HG02642 (cell line): ENCODE data around the gene SIL1.
"Not testable (repeated sequence)": the region's sequence is repeated elsewhere in the genome, so short reads cannot be mapped to it uniquely, and the experiment has no call there.

Experiments
- ATAC-seq: cut with Tn5 transposase; IDR thresholded peaks from one replicate; pipeline ENCODE4 v1.9.1; 2021; ENCODE audit warnings: mild to moderate bottlenecking; ENCODE audit not compliant: unreplicated experiment, poor library complexity

Gene SIL1

DNA sequence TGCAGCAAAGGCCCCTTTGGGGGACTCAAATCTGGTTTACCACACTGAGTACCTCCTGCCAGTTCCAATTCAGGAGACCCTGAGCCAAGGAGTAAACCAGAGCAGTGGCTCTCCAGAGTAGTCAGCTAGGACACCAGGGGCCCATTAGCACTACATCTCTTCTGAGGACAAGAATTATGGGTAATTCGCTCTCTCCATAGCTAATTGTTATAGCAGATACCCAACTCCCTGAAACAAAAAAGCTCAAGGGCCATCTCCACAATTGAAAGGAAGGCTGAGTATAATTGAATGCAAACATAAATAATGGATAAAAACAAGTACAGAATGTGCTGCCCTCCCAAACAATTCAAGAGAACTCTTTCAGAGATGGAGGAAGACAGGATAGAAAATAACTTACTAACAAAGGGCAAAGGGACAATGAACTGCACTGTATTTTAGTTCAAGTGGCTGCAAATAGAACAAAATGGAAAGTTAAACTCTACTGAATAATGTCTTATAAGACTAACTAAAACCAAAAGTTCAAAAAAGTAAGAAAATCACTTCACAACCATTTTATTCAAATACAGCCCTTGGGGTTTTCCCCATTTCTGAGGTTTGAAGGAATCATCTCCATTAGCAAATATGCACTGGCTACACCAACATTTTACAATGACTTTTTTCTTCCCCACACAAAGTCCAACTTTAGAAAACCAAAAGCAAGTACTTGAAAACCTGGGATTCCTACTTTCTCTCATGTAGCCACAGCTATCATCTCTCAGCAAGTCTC is 118.8 kb downstream of the SIL1 start:
- ATAC-seq: no peak

DNA sequence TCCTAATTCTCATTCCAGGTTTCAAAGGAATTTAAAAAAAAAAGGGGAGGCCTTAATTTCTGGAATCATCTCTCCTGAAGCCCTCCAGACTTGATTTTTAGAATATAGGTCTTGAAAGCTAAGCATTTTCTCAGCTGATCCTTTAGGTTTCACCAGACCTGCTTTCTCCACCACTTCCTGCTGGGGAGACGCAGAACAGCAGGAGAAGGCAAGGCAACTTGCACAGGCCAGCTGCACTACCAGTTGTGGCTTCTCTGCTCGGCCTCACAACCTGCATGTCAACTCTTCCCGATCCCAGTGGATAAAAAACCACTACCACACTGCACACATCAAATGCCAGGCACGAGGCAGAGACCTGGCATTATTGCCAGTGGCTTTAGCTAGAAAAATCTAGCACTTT is 119.8 kb downstream of the SIL1 start:
- no peak for ATAC-seq

DNA sequence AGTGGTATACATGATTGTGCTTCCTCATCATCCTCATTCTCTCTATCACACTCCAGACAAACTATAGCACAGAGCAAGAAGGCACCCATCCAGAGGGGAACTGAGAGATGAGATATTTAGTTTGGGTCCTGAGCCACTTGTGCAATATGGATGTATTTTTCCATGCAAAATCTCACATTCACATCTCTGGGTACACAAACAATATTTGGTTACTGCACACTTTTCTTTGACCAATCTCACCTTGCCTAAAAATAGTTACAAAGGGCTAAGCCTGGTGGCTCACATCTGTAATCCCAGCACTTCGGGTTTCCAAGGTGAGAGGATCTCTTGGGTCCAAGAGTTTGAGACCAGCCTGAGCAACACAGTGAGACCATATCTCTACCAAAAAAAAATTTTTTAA is 120.3 kb downstream of the SIL1 start:
- no peak for ATAC-seq

DNA sequence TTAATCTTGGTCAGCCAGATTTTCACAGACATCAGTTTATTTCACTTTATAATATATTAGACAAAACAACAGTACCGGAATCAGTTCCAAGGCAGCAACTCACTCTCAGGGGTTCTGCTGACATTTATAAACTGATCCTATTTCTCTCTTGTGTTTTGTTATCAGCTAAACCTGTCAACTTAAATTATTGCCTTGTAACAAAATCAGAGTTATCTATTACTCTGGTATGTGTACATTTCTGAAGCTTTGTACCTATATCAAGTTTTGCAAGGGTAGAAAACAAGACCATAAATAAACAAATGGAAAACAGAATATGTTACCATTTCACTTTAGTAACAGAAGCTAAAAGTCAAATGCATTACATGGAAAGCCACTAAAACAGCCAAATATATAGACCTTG is 122.1 kb downstream of the SIL1 start:
- ATAC-seq: no peak

- ATAC-seq: no peak
Measured at GRCh38 chr5:139075066-139076050, 122.8 kb downstream of the SIL1 start.

DNA sequence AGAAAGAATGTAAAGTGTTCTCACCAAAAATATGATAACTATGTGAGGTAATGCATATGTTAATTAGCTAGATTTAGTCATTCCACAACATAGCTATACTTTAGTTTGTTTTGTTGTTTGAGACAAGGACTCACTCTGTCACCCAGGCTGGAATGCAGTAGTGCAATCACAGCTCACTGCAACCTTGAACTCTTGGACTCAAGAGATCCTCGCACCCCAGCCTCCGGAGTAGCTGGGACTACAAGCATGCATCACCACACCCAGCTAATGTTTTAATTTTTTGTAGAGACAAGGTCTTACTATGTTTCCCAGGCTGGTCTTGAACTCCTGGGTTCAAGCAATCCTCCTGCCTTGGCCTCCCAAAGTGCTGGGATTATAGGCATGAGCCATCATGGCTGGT is 124.2 kb downstream of the SIL1 start:
- not testable (repeated sequence) for ATAC-seq

GRCh38 chr5:139068494-139069151 is 129.5 kb downstream of the SIL1 start:
- ATAC-seq: no peak

GRCh38 chr5:139068060-139068459 is 130.1 kb downstream of the SIL1 start:
- ATAC-seq: no peak

DNA sequence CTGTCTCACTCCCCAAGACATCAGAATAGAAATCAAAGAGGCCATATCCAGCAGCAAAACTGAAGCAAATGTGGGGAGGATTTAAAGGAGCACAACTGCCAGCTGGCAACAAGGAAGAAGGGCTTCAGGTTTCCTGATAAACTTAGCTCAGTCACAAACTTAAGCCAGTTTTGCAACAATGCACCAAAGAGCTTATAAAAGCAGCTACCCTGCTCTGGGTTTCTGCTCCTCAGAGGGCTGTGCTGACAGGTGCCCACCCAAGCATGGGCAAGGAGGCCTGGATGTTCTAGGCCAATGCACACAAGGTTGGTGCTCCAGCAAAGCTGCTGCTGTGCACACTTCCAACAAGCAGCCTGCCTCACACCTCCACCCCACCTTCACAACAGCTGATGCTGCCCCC is 132.9 kb downstream of the SIL1 start:
- no peak for ATAC-seq

- no peak for ATAC-seq
Measured at GRCh38 chr5:139064613-139065012, 133.6 kb downstream of the SIL1 start.

DNA sequence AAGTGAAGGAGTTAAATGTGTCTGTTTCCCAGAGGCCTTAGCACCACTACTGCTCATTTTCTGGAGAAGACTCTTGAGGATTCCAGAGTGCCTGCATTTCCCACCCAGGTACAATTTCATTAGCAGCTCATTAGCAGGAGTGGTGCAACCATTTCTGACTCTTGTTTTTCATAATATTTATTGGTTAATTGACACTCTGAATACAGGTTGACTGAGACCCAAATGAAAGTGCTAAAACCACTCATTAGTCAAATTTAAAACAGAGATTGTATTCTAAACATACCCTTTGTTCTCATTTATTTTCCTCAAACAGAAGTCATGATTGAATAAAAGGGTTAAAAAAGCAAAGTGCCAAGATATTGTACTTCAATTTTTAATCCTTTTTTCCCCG is 134.5 kb downstream of the SIL1 start:
- no peak for ATAC-seq

- ATAC-seq: no peak
Measured at GRCh38 chr5:139062910-139063663, 135.1 kb downstream of the SIL1 start.

GRCh38 chr5:139061856-139062255 is 136.3 kb downstream of the SIL1 start:
- ATAC-seq: no peak

DNA sequence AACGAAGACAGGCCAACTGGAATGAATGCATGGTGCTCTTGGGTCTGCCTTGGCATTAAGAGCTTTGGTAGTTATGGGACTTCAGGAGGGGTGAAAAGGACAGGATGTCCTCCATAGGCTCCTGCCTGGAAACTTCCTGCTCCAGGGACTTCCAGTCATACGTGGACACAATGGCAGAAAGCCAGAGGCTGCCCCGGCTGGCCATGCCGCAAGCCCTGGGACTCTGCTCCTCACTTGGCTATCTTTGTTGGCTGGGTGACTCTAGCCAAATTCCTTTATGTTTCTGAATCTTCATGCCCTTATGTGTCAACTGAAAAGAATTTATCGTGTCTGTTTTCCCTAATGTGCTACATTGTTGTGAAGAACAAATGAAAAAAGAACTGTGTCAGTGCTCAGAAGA is 136.9 kb downstream of the SIL1 start:
- no peak for ATAC-seq

DNA sequence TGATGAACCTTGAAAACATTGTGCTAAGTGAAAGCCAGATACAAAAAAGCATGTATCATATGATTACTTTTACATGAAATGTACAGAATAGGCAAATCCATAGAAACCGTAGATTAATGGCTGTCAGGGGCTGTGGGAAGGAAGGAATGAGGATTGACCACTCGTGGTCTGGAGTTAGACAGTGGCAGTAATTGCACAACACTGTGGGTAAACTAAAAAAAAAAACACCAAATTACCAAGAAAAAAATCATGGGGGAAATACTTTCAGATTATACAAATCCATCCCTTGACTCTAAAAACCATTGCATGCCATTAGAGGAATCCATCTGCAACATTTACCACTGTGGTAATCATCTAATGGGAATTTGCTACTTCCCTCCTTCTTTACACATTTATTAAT is 140.0 kb downstream of the SIL1 start:
- ATAC-seq: no peak

- not testable (repeated sequence) for ATAC-seq
Measured at GRCh38 chr5:139057045-139057939, 140.9 kb downstream of the SIL1 start.

GRCh38 chr5:139052975-139053374 is 145.2 kb downstream of the SIL1 start:
- ATAC-seq: no peak

GRCh38 chr5:139051392-139051791 is 146.8 kb downstream of the SIL1 start:
- no peak for ATAC-seq

DNA sequence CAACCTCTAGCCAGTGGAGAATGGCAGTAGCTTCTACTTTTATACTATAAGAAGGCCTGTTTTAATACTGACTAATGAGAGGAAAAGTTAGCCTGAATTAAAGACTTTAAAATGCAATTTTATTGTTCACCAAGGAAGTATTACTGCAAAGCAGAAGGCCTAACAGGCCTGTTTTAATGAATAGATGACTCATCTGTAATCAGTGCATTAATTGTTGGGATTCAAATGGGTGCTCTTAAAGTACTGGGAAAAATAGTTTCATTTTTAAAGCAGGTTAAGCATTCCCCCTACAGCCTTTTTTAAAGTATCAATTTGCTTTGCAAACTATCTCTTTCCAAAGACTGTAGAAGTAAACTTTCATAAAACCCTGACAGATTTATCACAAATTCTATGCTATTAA is 147.7 kb downstream of the SIL1 start:
- no peak for ATAC-seq
